ENCODE measurements around the gene CBLB. TPM values are rescaled to one million over a fixed set of nuclear protein-coding genes. Genes with fewer than 3 reads are reported as not detected.

The CBLB gene
- total and polyA plus RNA-seq, 7 donors: 4.2 to 18.2 (median 12.1) TPM

DNA sequence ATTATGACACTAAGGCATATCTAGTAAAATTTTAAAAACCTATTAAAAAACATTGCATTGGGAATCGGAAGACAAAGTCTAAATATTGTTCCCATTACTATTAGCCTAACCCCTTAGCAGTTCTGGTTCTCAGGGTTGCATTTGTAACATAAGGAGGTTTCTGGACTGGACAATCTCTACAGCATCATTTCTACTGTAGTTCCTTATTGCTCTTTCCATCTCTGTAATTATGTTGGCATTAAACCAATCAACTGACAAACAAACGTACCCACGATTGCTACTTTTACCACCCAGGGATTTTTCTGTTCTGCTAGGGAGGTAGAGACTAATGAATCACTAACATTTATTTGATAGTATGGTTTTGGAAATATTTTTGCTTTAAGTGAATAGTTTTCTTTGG lies 190.8 kb downstream of the CBLB start:
- Histone ChIP-seq H3K4me3 (no peak overlapping the region), H3K4me1 (no peaks in the 10 kb centered on the region), H3K27ac (no peak overlapping the region), H3K27me3 (ENCODE audit: insufficient read depth in 3 of 3, low read length in 2 of 3) (no peaks in the 10 kb centered on the region), H3K9me3 (no peaks in the 10 kb centered on the region), H3K36me3 (ENCODE audit: insufficient read depth in 1 of 2, low read depth in 1 of 2) (peaks cover 6 to 90% of the 10 kb centered on the region in 2 donors)
- TF ChIP-seq CTCF (IDR thresholded peaks at IDR 0.05): no peak
- 80 to 81% (median 81%) methylated on average over 3 of the region's 3 CpGs for WGBS, 3 donors
- intact Hi-C loops (cut with DNase I): no loop called here
- DNase-seq: no peak
- ATAC-seq: no peak

- intact Hi-C loops (cut with DNase I): no loop called here
- Histone ChIP-seq H3K9me3 (no peaks in the 10 kb centered on the region), H3K4me1 (no peaks in the 10 kb centered on the region), H3K27me3 (ENCODE audit: insufficient read depth in 3 of 3, low read length in 2 of 3) (no peaks in the 10 kb centered on the region), H3K4me3 (no peak overlapping the region), H3K36me3 (ENCODE audit: insufficient read depth in 1 of 2, low read depth in 1 of 2) (peaks cover 6 to 87% of the 10 kb centered on the region in 2 donors), H3K27ac (no peak overlapping the region)
- no peak for DNase-seq
- 87 to 91% (median 87%) methylated on average over 5 of the region's 5 CpGs for WGBS, 3 donors
- no peak for TF ChIP-seq CTCF (IDR thresholded peaks at IDR 0.05)
- no peak for ATAC-seq
Measured at GRCh38 chr3:105676621-105677300, 192.1 kb downstream of the CBLB start.

DNA sequence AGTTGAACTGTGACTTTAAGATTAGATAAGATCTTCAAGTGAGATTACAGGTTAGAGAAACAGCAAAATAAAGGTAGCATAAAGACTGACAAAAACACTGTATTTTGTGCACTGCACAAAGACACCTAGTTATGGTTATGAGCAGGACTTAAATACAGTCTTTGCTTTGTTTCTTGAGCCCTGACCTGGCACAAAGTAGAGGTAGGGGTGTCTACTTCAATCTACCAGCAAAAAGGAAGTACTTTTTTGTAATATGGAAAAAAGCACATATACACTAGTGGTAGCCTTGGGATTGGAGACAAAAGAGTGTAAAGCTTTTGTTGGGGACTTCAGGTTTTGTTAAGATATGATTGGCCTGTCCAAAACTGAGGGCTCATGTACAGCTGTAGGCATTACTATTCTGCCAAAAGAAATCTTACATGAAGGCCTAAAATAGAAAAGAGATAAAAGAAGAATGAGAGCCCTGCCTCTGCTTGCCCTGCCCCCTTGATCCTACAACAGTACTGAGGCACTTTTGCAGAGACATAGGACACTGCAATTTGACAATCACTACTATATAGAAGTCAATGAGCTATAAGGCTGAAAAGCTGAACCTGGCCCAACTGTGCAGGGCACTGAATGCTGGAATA lies 194.3 kb downstream of the CBLB start:
- Histone ChIP-seq H3K9me3 (no peaks in the 10 kb centered on the region), H3K27ac (no peak overlapping the region), H3K4me1 (no peaks in the 10 kb centered on the region), H3K27me3 (ENCODE audit: insufficient read depth in 3 of 3, low read length in 2 of 3) (no peaks in the 10 kb centered on the region), H3K4me3 (no peak overlapping the region), H3K36me3 (ENCODE audit: insufficient read depth in 1 of 2, low read depth in 1 of 2) (peaks cover under 1 to 81% of the 10 kb centered on the region in 2 donors)
- ATAC-seq: no peak
- no peak for DNase-seq
- intact Hi-C loops (cut with DNase I): no loop called here
- TF ChIP-seq CTCF (IDR thresholded peaks at IDR 0.05): no peak

- no peak overlapping the region for H3K4me3 ChIP-seq
- WGBS, 3 donors: 89 to 96% (median 91%) methylated on average over 5 of the region's 5 CpGs
- no peak for TF ChIP-seq CTCF (IDR thresholded peaks at IDR 0.05)
- no peaks in the 10 kb centered on the region for H3K27me3 ChIP-seq (ENCODE audit: insufficient read depth in 3 of 3, low read length in 2 of 3)
- no peaks in the 10 kb centered on the region for H3K9me3 ChIP-seq
- H3K36me3 ChIP-seq (ENCODE audit: insufficient read depth in 1 of 2, low read depth in 1 of 2): peaks cover 4 to 80% of the 10 kb centered on the region in 2 donors
- ATAC-seq: no peak
- intact Hi-C loops (cut with DNase I): no loop called here
- H3K27ac ChIP-seq: no peak overlapping the region
- no peak for DNase-seq
- no peaks in the 10 kb centered on the region for H3K4me1 ChIP-seq
Measured at GRCh38 chr3:105672996-105673395, 195.8 kb downstream of the CBLB start.

DNA sequence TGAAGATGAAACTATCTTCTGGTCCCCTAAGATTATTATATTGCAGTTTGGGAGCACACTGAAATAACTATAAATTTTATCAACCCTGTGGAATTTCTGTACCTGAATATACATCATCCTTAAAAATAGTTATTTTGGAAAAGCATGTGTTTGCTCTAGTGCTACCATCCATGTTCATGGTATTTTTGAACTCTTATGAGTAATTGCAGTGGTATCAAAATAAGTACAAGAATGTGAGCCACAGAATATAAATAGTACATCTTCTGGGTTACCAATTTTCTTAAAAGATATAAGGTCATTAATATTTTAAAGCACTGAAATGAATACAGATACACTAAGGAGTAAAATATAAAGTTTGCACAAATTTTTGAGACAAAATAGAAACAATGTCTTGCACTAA lies 206.5 kb downstream of the CBLB start:
- Histone ChIP-seq H3K27ac (no peak overlapping the region), H3K36me3 (ENCODE audit: insufficient read depth in 1 of 2, low read depth in 1 of 2) (peaks cover 3 to 51% of the 10 kb centered on the region in 2 donors)
- ATAC-seq: no peak

More for the DNA sequence above, 206.5 kb downstream of the CBLB start:
- intact Hi-C loops (cut with DNase I): no loop called here
- H3K27me3 ChIP-seq (ENCODE audit: insufficient read depth in 3 of 3, low read length in 2 of 3): no peaks in the 10 kb centered on the region
- no peaks in the 10 kb centered on the region for H3K9me3 ChIP-seq
- no peak for TF ChIP-seq CTCF (IDR thresholded peaks at IDR 0.05)
- no peak for DNase-seq
- peaks cover 4% of the 10 kb centered on the region for H3K4me1 ChIP-seq
- no peak overlapping the region for H3K4me3 ChIP-seq

Measured in psoas muscle (tissue), 8 donors.